Activated CD4-positive, CD25-positive, alpha-beta regulatory T cell (primary cell): ENCODE data around the gene LHFPL2.

ENCODE experiments used
- DNase-seq, 4 experiments: peaks; one replicate each; lab custom pipeline; 2025; lab: John Stamatoyannopoulos, UW

The LHFPL2 gene

DNA sequence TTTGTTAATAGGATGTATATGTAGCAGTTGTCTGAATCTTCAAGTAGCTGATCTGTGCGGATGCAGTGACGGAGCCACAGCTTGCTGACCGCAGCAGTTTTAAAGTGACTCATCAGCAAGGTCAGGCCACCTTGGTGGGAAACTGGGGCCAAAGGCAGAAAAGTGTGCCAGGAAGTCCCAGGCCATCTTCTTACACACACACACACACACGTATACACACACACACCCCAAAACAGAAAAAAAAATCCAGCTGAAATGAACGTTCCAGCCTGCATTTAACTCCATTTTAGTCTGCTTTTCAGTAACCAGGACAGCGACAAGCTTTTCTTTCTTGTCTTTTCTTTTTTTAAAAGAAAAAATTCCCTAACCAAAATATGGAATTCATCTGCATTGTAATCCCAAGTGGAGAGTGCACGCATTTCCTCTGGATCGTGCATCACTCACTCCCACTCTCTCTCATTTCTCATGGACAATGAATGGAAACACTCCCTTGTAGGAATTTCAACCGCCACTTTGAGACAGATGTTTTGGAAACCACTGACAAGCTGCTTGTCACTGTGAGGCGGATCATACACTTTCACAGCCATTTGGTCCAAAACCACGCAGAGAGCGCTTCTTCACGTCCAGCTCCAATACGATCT lies 103.9 kb downstream of the LHFPL2 start:
- DNase-seq = no peak

DNA sequence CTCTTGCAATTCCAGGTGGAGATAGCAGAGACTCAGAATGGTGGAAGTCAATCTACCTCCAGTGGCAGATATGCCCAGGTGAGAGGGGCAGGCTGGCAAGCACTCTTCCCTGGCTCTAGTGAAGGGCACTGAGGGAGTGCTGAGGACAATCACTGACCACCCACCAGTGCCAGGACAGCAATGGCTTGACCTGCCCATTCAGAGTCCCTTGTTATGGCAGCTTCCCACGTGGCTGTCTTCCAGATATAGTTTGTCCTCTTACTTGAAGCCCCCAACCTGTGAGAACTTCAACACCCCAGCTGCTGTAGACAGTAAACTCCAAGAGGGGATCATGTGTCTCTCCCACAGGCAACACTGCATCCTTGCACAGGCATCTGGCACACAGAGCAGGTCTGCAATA lies 104.7 kb downstream of the LHFPL2 start:
- no peak for DNase-seq

DNA sequence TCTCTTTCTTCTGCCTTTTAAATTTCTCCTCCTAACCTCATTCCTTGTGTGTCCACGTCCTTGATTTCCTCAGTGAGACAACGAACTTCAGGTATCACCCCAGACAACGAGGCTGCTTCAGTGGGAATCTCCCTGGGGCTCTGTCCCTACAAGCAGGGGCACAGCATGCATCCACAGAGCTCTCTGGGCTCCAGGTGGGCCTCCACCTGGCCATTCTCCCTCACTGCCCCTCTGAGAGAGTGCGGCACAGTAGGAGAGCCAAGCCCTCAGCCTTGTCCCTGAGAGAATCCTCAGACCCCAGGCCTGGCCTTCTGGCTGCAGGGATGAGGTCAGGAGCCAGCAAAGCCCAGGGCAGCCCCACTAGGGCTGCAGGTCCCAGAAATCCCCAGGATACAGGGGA lies 105.3 kb downstream of the LHFPL2 start:
- no peak for DNase-seq

DNA sequence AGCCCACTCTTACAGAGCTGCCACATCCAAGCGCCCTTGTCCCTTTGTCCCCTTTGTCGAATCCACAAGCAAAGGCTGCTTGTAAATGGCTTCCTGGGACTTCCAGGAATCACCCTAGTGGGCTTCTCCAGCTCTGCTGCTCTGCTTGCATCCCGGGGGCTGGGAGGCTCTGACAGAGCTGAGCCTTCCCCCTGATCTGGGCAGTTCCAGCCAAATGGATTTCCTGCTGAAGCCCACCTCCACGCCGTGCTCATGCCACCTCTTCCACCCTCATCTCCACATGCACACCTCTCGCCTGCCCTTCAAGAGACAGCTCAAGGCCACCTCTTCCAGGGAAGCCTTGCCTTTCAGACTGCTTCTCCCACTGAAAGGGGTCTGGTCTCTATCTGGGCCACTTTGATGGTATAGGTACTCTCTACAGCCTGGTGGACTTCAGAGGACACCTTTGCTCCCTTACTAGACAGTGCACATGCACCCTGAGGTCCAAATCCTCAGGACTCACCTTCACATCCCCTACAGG lies 106.2 kb downstream of the LHFPL2 start:
- DNase-seq = no peak

DNA sequence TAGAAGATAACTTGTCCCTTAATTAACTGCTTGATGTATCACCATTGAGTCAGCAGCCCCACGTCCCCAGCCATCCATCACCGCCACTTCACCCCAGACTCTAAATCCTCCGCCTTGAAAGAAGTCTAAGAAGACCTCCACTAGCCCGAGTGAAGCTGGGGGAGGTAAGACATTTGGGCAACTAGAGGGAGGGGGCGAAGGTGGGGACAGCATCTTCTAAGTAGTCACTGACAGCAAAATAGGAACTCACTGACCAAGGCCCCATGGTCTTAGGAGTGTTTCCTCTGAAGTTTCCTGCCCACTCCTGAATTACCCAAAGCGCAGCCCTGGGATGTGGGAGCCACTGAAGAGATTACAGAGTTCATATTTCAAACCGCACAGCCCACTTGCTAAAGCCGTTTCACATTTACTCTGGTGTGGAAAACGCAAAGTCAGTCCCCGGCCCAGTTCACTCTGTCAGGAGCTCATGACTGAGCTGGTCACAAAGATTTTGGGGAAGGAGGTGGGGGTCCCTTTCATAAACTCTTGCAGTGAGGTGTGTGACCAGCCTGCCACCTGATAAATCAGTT lies 107.4 kb downstream of the LHFPL2 start:
- DNase-seq = no peak

DNA sequence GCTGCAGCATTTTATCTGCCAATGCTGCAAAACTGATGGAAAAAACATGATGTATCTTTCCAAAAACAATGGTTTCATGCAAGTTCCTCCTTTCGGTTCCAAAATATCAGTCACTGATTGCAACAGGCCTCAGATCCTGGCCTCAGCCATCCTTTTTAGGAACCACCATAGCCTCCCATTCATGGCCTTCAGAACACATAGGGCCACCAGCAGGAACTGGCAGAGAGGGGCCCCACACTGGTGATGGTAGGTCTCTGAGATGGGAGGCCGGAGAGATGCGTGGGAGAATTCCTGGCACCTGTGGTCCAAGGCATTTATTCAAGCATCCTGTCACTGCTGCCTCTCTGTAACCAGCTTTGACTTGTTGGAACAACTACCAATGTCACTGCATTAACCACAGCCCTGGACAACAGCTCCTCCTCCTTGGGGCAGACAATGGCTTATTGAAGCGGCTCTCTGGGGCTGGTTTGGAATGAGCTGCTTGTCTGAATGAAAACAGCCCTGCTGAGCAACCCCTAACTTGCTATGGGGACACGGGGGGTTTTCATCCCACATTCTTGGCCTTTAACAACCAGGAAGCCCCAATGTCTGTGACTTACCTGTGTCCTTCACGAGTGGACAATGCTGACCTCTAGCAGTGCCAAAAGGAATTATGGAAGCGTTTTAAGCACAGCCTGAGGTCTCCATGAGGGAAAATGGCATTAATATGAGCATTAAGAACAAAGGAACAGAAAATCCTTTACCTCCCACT lies 108.1 kb downstream of the LHFPL2 start:
- DNase-seq = no peak

DNA sequence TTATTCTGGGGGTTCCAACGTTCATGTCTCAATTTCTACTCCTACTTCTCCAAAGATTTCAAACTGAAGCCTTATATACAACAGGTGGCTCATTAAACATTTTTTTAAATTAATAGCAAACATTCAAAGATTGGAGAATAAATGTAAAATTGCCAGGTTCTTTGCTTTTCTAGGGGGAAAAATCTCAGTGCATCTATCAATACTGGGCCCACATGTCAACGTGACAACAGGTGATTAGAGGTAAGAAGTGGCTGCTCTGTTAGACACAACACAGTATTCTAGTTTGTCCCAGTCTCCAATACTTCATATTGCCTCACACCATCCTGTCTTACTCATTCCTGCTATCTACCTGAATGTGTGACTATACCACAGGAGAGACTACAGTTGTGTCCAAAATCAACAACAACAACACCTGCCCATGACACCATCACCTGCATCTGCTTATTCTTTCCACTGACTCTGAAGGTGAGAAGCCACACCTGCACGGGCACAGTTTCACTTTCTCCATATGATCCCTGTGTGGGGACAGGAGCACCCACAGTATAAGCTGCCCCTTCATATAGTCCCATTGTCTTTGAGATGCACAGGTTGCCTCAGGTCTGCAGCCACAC lies 110.2 kb downstream of the LHFPL2 start:
- no peak for DNase-seq

DNA sequence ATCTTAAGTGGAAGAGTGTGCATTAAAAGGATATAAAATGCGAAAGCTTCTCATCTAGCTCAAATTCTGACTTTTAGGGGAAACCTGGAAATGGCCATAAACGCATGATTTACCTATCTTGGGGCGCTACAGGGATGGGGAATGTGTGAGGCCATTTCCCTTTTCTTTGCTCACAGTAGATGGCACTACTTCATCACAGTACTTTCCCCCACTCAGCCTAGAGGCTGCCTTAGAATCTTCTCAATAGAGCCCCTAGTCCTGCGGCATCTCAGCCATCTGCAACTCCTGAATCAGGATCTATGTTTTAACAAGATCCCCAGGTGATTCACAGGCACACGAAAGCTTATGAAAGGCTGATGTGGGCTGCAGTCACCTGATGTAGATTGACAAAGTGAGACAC lies 110.8 kb downstream of the LHFPL2 start:
- no peak for DNase-seq

DNA sequence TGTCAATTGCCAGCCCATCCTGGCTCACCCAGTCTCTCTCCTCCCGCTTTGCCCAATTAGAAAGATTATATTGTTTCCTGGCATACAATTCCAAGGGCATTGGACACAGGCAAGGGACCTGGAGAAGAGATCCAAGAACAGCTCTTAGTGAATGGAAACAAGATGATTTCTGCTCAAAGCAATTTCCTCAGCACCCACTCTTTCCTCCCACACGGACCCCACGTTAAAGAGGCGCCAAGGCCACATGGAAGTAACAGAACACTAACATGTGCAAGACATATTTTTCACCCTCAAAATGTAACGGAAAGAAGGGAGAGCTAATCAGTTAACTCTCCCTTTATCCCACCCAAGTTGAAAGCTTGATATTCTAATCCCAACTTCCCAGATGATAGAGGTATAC lies 111.2 kb downstream of the LHFPL2 start:
- no peak for DNase-seq

DNA sequence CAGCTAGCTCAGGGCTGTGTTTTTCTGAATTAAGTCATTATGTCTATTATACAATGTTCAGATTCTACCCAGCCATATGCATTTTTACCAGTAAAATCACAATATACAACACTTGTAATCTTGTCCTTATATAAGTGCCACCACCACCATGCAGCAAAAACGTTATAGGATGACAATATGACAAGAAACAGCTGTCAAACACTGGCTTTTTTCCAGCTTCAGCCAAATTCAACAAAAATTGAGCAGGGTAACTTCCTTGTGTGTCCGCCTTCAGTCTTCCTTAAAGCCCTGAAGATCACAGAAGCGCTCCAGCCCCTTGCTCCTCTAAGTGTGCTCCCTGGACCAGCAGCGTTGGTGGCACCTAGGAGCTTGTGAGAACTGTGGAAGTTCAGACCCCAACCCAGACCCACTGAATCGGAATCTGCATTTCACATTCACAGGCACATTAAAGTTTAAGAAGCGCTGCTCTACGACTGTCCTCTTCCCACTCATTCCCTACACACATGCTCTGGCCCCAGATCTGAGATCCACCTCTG lies 111.8 kb downstream of the LHFPL2 start:
- no peak for DNase-seq

DNA sequence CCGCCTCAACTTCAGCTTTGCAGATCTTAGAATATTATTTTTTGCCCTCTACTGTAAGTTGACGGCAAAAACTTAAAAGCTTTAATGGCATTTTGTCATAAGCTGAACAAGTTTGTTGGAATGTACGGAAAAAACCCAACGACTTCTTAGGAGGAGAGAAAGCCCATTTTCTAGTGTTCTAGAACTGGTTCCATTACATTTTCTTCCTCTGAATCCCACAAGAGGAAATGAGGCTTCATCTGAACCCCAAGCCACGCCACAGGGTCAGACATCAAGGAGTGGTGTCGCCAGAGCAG lies 113.7 kb downstream of the LHFPL2 start:
- DNase-seq = no peak

DNA sequence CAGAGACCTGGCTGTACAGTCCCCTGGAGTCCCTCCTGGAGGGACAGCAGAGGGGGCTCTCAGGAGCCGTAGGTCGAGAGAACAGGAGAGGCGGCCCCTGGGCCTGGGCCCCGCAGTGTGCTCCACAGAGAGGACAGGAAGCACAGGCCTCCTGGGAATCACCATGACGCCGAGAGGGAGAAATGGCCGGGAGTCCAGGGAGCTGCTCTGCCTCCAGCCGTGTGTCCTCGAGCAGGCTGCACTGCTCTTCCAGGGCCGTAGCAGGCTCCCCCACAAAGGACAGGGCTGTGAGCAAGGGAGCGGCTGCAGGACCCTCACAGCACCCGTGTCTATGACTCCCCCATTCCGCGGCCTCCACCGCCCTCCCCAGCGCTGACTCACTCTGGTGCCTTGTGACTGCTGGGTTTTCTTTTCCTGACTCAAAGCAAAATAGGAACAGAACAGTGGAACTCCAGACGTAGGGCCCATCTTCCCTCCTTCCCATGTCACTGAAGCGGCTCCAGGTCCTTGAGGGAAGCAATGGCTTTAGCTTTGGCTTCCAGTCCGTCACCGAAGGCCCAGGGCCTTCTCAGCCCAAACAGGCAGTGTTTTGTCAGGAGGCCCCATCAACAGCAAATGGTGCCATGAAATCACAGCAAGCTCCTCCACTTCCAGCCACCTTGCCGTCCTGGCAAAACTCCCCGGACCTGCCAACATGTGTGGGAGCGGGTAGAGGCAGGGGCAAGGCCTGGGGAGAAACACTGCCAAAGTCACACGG lies 114.2 kb downstream of the LHFPL2 start:
- no peak for DNase-seq

DNA sequence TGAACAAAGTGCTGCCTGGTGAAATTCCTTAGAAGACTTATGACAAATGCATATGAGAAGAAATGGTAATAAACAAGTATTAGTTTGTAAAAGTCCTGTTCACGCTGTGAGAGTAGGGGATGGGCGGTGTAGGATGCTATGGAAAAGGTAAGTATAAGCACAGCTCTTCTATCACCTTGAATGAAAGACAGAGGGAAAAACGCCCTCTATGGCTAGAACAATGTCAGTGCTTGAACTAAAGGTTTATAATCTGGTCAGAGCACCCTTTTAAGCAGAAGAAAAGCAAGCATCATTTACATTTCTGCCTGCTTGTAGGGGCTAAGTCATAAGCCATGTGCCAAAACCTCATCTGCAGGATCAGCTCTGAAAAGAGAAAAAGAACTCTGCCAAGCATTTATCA lies 115.2 kb downstream of the LHFPL2 start:
- DNase-seq = no peak

DNA sequence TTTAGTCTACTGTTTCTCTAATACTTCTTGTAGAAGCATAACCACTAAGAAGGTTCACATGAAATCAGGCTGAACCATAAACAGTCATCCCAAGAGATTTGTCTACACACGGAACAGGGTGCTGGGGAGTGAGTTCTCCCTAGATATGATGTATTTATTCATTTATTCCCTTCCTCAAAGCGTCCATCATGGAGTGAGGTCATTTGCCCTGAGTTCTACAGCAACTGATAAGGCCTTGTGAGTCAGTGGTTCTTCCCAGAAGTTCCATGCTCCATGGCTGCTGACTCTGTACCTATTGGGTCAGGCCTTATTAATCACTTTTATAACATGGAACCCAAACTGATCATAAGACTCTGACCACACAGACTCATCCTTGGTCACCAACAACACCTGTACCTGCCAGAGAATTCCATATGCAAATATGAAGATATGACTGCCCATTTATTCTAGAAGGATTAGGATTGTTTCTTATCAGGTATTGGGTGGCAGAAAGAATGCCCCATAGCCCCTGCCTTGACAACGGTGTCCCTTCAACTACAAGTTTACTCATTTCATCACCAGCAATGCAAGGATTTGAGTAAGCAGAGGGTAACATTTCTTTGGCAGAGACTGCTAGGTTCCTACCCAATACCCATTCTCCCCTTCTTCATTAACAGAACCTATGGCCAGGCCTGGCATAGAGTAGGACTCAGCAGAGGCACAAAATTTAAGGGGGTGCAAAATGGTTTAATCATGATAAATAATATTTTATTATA lies 118.1 kb downstream of the LHFPL2 start:
- no peak for DNase-seq

DNA sequence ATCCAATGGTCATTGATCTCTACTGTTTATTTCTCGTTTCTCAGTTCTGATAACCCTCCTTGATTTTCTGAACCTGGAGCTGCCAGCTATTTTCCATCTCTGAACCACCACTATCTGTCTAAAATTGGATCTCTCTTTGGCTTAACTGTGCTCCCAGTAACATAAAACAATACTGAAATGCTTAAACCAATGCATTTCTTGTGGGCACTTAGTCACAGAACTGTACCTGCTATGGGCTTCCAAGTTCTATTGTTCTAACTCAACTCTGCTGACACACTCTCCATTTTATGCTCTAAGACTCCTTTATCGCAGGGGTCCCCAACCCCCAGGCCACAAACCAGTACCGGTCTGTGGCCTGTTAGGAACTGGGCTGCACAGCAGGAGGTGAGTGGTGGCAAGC lies 120.6 kb downstream of the LHFPL2 start:
- DNase-seq = no peak

DNA sequence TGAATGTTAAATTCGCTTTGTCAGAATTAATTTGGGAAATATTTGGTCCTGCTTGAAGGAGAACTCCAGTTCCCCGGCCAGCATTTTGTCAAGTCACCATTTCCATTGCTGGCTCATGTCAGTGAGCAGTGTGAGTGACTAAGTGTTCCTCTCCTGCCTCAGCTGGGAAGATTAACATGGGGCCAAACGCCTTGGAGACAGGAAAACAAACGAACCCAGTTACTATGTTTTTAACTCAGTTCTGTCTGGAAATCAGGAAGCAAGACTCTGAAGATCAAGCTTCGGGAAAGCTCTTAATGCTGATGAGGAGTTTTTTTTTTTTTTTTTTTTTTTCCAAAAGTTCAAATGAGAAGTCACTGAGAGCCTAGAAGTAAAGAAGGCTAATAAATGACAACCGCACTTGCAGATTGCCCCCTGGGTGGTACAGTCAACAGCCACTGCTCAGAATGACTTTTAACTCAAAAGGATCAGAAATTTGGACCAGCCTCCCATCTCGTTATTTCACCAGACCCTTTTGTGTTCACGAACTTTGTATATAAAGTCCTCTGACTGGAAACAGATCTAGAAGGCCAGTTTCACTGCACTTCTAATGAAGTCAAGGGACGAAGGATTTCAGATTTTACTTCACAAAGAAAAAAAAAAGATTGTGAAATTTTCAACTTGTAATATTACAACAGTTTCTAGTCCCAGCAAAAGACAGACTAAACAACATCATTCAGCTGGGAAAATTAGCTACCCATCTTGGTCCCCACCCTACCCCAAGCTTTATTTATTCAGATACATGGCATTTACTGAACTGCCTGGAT lies 121.3 kb downstream of the LHFPL2 start:
- DNase-seq = no peak

DNA sequence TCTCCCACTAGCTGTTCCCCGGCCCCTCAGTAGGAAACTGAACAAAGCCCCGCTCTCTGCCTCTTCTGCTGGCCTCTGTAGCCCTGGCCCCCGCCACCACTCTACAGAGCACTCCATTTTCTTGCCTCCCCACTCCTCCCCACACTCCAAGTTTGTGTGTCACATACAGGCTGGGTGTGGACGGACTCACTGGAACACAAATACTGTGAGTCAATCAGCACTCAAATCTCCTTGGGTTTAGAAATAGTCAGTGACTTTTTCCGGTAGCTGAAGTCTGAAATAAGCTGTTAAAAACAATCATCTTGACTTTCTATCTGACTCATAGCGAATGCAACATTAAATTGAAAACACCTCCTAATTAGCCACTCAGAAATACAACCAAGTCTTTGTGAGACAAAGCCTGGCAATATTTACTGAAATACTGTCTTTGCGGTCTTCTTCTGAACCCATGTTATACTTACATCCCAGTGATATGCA lies 122.5 kb downstream of the LHFPL2 start:
- no peak for DNase-seq

DNA sequence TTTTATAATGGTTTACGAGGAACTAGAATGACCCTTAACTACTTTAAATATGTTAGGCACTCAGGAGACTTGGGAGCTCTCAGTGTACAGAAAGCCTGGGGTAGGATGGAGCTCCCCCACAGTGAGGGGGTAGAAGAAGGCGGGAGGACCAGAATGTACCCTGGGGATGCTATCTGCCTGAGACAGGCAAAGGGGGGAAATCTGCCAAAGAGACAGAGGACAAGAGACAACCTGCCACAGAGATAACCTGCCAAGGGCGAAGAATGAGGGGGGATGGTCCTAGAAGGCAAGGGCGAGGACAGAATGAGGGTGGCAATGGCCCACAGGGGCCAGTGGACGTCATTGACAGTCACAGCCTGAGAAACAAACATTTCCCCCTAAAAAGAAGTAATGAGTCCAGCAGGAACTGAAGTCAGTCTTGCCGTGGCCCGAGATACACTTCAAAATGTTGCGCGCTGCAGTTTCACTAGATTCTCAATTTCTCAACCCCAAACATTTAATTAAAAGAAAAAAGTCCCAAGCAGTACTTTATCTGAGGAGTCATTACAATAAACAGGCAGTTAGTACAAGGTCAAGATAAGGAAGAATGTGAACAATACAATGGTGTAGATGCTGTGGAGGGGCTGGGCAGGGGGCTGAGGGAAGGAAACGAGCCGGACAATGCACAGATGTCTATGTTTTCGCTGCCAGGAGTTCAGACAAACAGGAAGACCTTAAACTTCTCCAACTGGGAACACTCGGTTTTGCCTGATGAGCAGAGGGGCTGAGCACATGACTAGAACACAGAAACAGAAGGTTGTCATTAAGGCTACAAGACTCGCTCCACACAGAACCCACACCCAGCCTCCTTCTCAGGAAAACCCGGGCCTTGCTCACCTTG lies 125.0 kb downstream of the LHFPL2 start:
- DNase-seq = no peak
